GM13976 (cell line): ENCODE measurements around the gene CARD11.

ENCODE experiments used
- DNase-seq: peaks from one replicate; pipeline ENCODE4 v3.0.0; 2012; ENCODE audit warnings: low spot score
- CTCF ChIP-seq: IDR thresholded peaks from 2 replicates; pipeline ENCODE4 v1.5.1; 2012; ENCODE audit warnings: borderline replicate concordance, mild to moderate bottlenecking; ENCODE audit not compliant: insufficient read depth; ENCODE audit errors: extremely low read depth, missing control alignments, control extremely low read depth
- in situ Hi-C: fragments of 300-500 bp; cut with MboI; formaldehyde crosslinking; loops from one replicate; pipeline ENCODE4 v1.12.0; 2022; ENCODE audit warnings: low sequenced_read_pairs, mixed read lengths, inconsistent platforms; ENCODE audit not compliant: unreplicated experiment

Gene CARD11

GRCh38 chr7:2978408-2978807 is 65.3 kb downstream of the CARD11 start:
- in situ Hi-C loops, result no loop called here
- DNase-seq, result peak; percentile 86
- TF ChIP-seq CTCF, result no peak

- TF ChIP-seq CTCF, result no peak
- in situ Hi-C loops, result no loop called here
- DNase-seq, result no peak
Observed at GRCh38 chr7:2975821-2976371, 67.8 kb downstream of the CARD11 start.

- no peak for TF ChIP-seq CTCF
- in situ Hi-C loops, result no loop called here
- no peak for DNase-seq
Observed at GRCh38 chr7:2974093-2974819, 69.4 kb downstream of the CARD11 start.

- in situ Hi-C loops, result no loop called here
- no peak for TF ChIP-seq CTCF
- no peak for DNase-seq
Observed at GRCh38 chr7:2972835-2973161, 70.9 kb downstream of the CARD11 start.

GRCh38 chr7:2971914-2972834 is 71.5 kb downstream of the CARD11 start:
- in situ Hi-C loops, result no loop called here
- peak; percentile 64 for DNase-seq
- no peak for TF ChIP-seq CTCF

- in situ Hi-C loops, result no loop called here
- no peak for DNase-seq
- TF ChIP-seq CTCF, result no peak
Observed at GRCh38 chr7:2970861-2971260, 72.8 kb downstream of the CARD11 start.
